ENCODE measurements around the gene CAMK1D.

GRCh38 chr10:12635127-12635541 is 285.8 kb downstream of the CAMK1D start:
- TF ChIP-seq CTCF (IDR thresholded peaks at IDR 0.05) (no peak), POLR2A (IDR thresholded peaks at IDR 0.05) (no peak)

All from testis (tissue), 2 donors.